A549 (cell line): ENCODE measurements around the gene ABCB11.

Experiments
- CEBPB ChIP-seq, 2 experiments: fragments of >200 bp in 1 of 2; sonication (Bioruptor Twin) in 1 of 2; formaldehyde crosslinking in 1 of 2; IDR thresholded peaks; 2 replicates each; pipeline ENCODE4 v1.6.1; 2012 to 2016
- MAFK ChIP-seq: fragments of 450-650 bp; IDR thresholded peaks from 2 replicates; pipeline ENCODE4 v1.6.1; 2014; ENCODE audit not compliant: partially characterized antibody
- TP53 ChIP-seq: fragments of 250-450 bp; sonication (Bioruptor Pico); IDR thresholded peaks from 2 replicates; pipeline ENCODE4 v1.5.0; 2021; ENCODE audit warnings: mild to moderate bottlenecking, moderate library complexity
- ZFP36 ChIP-seq: fragments of 450-650 bp; IDR thresholded peaks from 2 replicates; pipeline ENCODE4 v1.6.1; 2014; ENCODE audit warnings: borderline replicate concordance; ENCODE audit not compliant: partially characterized antibody
- TF ChIP-seq, protein P1 (sequence below): fragments of 250-450 bp; sonication (Bioruptor Pico); IDR thresholded peaks from 2 replicates; pipeline ENCODE4 v1.5.0; 2020; ENCODE audit warnings: low read depth, mild to moderate bottlenecking, moderate library complexity
- TF ChIP-seq, protein P2 (sequence below): fragments of >200 bp; sonication (Bioruptor Twin); formaldehyde crosslinking; IDR thresholded peaks from 3 replicates; pipeline ENCODE4 v1.5.1; 2016

DNA sequence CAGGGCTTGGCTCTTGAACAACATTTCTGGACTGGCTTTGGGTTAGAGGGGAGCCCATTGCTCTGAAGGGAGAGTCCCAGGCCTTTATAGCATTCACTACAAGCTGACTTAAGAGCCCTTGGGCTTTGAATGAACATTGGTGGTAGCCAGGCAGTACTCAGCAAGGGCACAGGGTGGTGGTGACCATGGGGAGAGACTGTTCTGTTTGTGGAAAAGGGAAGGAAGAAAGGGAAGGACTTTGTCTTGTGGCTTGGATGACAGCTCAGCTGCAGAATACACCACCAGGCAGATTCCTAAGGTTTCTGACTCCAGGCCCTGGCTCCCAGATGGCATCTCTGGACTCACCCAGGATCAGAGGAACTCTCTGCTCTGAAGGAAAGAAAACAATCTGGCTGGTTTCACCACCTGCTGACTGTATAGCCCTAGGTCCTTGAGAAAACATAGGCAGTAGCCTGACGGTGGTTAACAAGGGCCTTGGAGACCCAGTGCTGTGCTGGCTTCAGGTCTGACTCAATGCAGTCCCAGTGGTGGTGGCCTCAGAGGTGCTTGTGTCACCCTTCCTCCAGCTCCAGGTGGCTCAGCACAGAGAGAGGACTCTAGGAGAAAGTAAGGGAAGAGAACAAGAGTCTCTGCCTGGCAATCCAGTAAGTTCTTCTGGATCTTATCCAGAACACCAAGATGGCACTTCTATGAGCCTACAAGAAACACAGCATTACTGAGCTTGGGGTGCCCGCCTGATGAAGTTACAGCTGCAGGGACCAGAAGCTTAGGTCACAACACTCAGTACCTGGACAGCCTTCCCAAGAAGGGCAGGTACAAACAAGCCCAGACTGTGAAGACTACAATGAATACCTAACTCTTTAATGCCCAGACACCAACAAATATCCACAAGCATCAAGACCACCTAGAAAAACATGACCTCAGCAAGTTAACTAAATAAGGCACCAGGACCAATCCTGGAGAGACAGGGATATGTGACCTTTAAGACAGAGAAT is 16.4 kb upstream of the ABCB11 start:
- no peak for TF ChIP-seq TP53 (CRISPR knock-in tag)
- no peak for TF ChIP-seq CEBPB (IDR thresholded peaks at IDR 0.05)
- TF ChIP-seq, protein P1, sequence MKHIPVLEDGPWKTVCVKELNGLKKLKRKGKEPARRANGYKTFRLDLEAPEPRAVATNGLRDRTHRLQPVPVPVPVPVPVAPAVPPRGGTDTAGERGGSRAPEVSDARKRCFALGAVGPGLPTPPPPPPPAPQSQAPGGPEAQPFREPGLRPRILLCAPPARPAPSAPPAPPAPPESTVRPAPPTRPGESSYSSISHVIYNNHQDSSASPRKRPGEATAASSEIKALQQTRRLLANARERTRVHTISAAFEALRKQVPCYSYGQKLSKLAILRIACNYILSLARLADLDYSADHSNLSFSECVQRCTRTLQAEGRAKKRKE (CRISPR knock-in tag), result no peak
- TF ChIP-seq ZFP36, result no peak
- TF ChIP-seq, protein P2, sequence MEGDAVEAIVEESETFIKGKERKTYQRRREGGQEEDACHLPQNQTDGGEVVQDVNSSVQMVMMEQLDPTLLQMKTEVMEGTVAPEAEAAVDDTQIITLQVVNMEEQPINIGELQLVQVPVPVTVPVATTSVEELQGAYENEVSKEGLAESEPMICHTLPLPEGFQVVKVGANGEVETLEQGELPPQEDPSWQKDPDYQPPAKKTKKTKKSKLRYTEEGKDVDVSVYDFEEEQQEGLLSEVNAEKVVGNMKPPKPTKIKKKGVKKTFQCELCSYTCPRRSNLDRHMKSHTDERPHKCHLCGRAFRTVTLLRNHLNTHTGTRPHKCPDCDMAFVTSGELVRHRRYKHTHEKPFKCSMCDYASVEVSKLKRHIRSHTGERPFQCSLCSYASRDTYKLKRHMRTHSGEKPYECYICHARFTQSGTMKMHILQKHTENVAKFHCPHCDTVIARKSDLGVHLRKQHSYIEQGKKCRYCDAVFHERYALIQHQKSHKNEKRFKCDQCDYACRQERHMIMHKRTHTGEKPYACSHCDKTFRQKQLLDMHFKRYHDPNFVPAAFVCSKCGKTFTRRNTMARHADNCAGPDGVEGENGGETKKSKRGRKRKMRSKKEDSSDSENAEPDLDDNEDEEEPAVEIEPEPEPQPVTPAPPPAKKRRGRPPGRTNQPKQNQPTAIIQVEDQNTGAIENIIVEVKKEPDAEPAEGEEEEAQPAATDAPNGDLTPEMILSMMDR, result no peak
- TF ChIP-seq MAFK, result no peak
